ENCODE results near the gene RGMA.

DNA sequence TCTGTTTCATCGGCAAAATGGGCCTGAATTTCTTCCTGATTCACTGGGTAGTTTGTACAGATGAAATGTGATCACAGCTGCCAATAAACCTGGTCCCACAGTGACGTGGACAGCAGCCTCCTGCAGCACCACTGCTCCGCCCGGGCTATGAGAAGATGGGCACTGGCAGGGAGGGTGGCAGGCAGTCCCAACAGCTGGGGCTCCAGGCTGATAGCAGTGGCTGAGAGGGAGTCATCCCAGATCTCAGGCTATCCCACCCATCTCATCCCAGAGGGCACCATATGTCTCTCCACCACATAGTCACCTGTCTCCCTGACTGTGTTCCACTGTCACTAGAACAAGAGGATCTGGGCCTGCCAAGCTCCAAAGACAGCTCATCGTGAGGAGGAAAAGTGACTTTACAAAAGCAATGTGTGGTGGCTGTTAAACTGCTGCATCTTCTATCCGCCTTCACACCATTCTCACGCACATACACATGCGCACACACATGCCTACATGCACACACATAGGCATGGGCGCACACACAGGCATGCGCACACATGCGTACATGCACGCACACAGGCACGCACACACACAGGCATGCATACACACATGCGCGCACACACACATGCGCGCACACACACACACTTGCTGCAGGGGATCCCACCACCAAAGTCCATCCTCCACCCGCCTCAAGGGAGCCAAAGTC lies 46.2 kb downstream of the RGMA start:
- TF ChIP-seq, protein P1, sequence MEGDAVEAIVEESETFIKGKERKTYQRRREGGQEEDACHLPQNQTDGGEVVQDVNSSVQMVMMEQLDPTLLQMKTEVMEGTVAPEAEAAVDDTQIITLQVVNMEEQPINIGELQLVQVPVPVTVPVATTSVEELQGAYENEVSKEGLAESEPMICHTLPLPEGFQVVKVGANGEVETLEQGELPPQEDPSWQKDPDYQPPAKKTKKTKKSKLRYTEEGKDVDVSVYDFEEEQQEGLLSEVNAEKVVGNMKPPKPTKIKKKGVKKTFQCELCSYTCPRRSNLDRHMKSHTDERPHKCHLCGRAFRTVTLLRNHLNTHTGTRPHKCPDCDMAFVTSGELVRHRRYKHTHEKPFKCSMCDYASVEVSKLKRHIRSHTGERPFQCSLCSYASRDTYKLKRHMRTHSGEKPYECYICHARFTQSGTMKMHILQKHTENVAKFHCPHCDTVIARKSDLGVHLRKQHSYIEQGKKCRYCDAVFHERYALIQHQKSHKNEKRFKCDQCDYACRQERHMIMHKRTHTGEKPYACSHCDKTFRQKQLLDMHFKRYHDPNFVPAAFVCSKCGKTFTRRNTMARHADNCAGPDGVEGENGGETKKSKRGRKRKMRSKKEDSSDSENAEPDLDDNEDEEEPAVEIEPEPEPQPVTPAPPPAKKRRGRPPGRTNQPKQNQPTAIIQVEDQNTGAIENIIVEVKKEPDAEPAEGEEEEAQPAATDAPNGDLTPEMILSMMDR (IDR thresholded peaks at IDR 0.05): no peak
- TF ChIP-seq ZFX (IDR thresholded peaks at IDR 0.05; ENCODE audit: borderline replicate concordance): no peak
